Naive thymus-derived CD8-positive, alpha-beta T cell (primary cell): Measurements from ENCODE around the gene COA1. TPM values are rescaled to one million over a fixed set of nuclear protein-coding genes. Genes with fewer than 3 reads are reported as not detected.
"Not testable (repeated sequence)": the region's sequence is repeated elsewhere in the genome, so short reads cannot be mapped to it uniquely, and the experiment has no call there.

Experiments
- ATAC-seq, 2 donors: fragments of 150-1000 bp; cut with Tn5 transposase in 1 of 2; sonication (Bioruptor Pico), chemical (Tn5 transposase) in 1 of 2; 1 replicate in 1 of 2; 2 replicates in 1 of 2; pipeline ENCODE4 v1.10.0; 2021; ENCODE audit warnings: mild to moderate bottlenecking in 2 of 2, moderate library complexity in 2 of 2
- POLR2A ChIA-PET: fragments of 350-600 bp; sonication (Branson Sonifier 250); formaldehyde crosslinking; loops from one replicate; lab custom pipeline; 2021; ENCODE audit warnings: antibody characterized with exemption; lab: Charles Lee
- DNase-seq, 10 donors: peaks; one replicate each; pipeline versions ENCODE4 v3.0.0 to v3.0.0-alpha.2; 2020 to 2022
- H3K27ac Mint-ChIP-seq, 10 donors: one replicate each; pipeline ENCODE4 v1.8.0; 2020 to 2022; ENCODE audit warnings: mild to moderate bottlenecking in 10 of 10, mixed read lengths in 10 of 10, moderate library complexity in 4 of 10, inconsistent platforms in 1 of 10
- H3K27me3 Mint-ChIP-seq, 5 donors: one replicate each; pipeline ENCODE4 v1.8.0; 2021 to 2022; ENCODE audit warnings: mixed read lengths in 5 of 5
- H3K36me3 Mint-ChIP-seq, 3 donors: one replicate each; pipeline ENCODE4 v1.8.0; 2020 to 2022; ENCODE audit warnings: mixed read lengths in 3 of 3, mild to moderate bottlenecking in 2 of 3, inconsistent platforms in 1 of 3
- H3K4me1 Mint-ChIP-seq, 4 donors: one replicate each; pipeline ENCODE4 v1.8.0; 2021 to 2022; ENCODE audit warnings: mixed read lengths in 4 of 4
- H3K4me3 Mint-ChIP-seq, 10 donors: one replicate each; pipeline ENCODE4 v1.8.0; 2020 to 2022; ENCODE audit warnings: mild to moderate bottlenecking in 10 of 10, mixed read lengths in 10 of 10, moderate library complexity in 6 of 10, inconsistent platforms in 1 of 10
- H3K9me3 Mint-ChIP-seq, 9 donors: one replicate each; pipeline ENCODE4 v1.8.0; 2020 to 2022; ENCODE audit warnings: mixed read lengths in 9 of 9, mild to moderate bottlenecking in 3 of 9, inconsistent platforms in 1 of 9, moderate library complexity in 1 of 9
- polyA plus RNA-seq, 3 donors: library from polyadenylated mRNA; unstranded; fragments of 300-500 nt; fragmentation: Illumina TruSeq; gene quantifications; one replicate each; pipeline ENCODE4 v1.2.3, GENCODE V29; 2021
- total RNA-seq, 8 experiments: library from RNA in 2 of 8; stranded (reverse) in 2 of 8; gene quantifications; one replicate each; pipeline ENCODE4 v1.2.3 and lab custom pipeline; 2021 to 2026

The COA1 gene
- total and polyA plus RNA-seq, 5 experiments from 2014 or later: 102 to 219 (median 121) TPM

- Mint-ChIP-seq H3K4me3 (no peak overlapping the region), H3K4me1 (peaks cover 21 to 45% (median 40%) of the 10 kb centered on the region in 4 donors), H3K36me3 (peaks cover 0 to 25% (median 12%) of the 10 kb centered on the region in 3 donors), H3K27ac (peak overlapping the region in 1 of 10 donors; percentile 64), H3K27me3 (no peaks in the 10 kb centered on the region), H3K9me3 (peaks cover 0 to 3% (median 0%) of the 10 kb centered on the region in 9 donors)
- POLR2A ChIA-PET: interaction anchor here (1.5 kb wide), 1 partner anchor 129 kb away, joined by 4 read pairs; the partner anchor contains the start of gene STK17A
- DNase-seq (no peak), ATAC-seq (no peak)
Observed at GRCh38 chr7:43711503-43711902, 17.8 kb downstream of the COA1 start.

- POLR2A ChIA-PET, ATAC-seq, DNase-seq, H3K27ac Mint-ChIP-seq, H3K27me3 Mint-ChIP-seq, H3K4me3 Mint-ChIP-seq, H3K9me3 Mint-ChIP-seq: not testable (repeated sequence)
- peaks cover 23 to 51% (median 43%) of the 10 kb centered on the region in 4 donors for H3K4me1 Mint-ChIP-seq
- peaks cover 0 to 18% (median 13%) of the 10 kb centered on the region in 3 donors for H3K36me3 Mint-ChIP-seq
Observed at GRCh38 chr7:43708055-43708454, 21.3 kb downstream of the COA1 start.

GRCh38 chr7:43703573-43703972, 25.8 kb downstream of the COA1 start:
- POLR2A ChIA-PET: interaction anchor here (1.6 to 1.7 kb wide), 2 partner anchors 121 to 122 kb away, joined by 4 to 9 read pairs; partner anchors contain the start of gene STK17A

GRCh38 chr7:43702974-43703373, 26.3 kb downstream of the COA1 start:
- Mint-ChIP-seq H3K4me3 (no peak overlapping the region), H3K4me1 (peaks cover 23 to 56% (median 48%) of the 10 kb centered on the region in 4 donors)
- POLR2A ChIA-PET: interaction anchor here (1.4 kb wide), 1 partner anchor 120 kb away, joined by 6 read pairs; the partner anchor contains the start of gene STK17A

More at GRCh38 chr7:43703573-43703972, 25.8 kb downstream of the COA1 start:
- H3K36me3 Mint-ChIP-seq: peaks cover 0 to 13% (median 8%) of the 10 kb centered on the region in 3 donors
- ATAC-seq: no peak
- peaks cover 0 to 1% (median 0%) of the 10 kb centered on the region in 9 donors for H3K9me3 Mint-ChIP-seq
- no peak overlapping the region for H3K4me3 Mint-ChIP-seq
- no peaks in the 10 kb centered on the region for H3K27me3 Mint-ChIP-seq
- peak overlapping the region in 2 of 10 donors; percentile 20 to 48 for H3K27ac Mint-ChIP-seq
- peaks cover 25 to 53% (median 46%) of the 10 kb centered on the region in 4 donors for H3K4me1 Mint-ChIP-seq
- DNase-seq: no peak

GRCh38 chr7:43701929-43702328, 27.4 kb downstream of the COA1 start:
- H3K4me1 Mint-ChIP-seq: peaks cover 26 to 56% (median 52%) of the 10 kb centered on the region in 4 donors
- POLR2A ChIA-PET: interaction anchor here (1.4 kb wide), 1 partner anchor 119 kb away, joined by 6 read pairs; the partner anchor contains the start of gene STK17A
- ATAC-seq: no peak
- H3K36me3 Mint-ChIP-seq: peaks cover 0 to 9% (median 4%) of the 10 kb centered on the region in 3 donors
- H3K9me3 Mint-ChIP-seq: no peaks in the 10 kb centered on the region
- peak overlapping the region in 6 of 10 donors; percentile 4 to 81 (median 48) for H3K27ac Mint-ChIP-seq
- no peak for DNase-seq
- H3K27me3 Mint-ChIP-seq: no peaks in the 10 kb centered on the region
- H3K4me3 Mint-ChIP-seq: no peak overlapping the region

More at GRCh38 chr7:43702974-43703373, 26.3 kb downstream of the COA1 start:
- Mint-ChIP-seq H3K27ac (peak overlapping the region in 5 of 10 donors; percentile 10 to 52 (median 24)), H3K27me3 (no peaks in the 10 kb centered on the region), H3K9me3 (no peaks in the 10 kb centered on the region), H3K36me3 (peaks cover 0 to 13% (median 6%) of the 10 kb centered on the region in 3 donors)
- ATAC-seq (no peak), DNase-seq (no peak)

- POLR2A ChIA-PET: interaction anchor here (4.9 kb wide), 1 partner anchor 118 kb away, joined by 192 read pairs; the partner anchor contains the start of gene STK17A
- no peak overlapping the region for H3K4me3 Mint-ChIP-seq
- DNase-seq (no peak), ATAC-seq (no peak)
- no peaks in the 10 kb centered on the region for H3K9me3 Mint-ChIP-seq
- H3K27me3 Mint-ChIP-seq: no peaks in the 10 kb centered on the region
- peak overlapping the region in 7 of 10 donors; percentile 4 to 81 (median 40) for H3K27ac Mint-ChIP-seq
- peaks cover 0 to 8% (median 4%) of the 10 kb centered on the region in 3 donors for H3K36me3 Mint-ChIP-seq
- peaks cover 26 to 56% (median 51%) of the 10 kb centered on the region in 4 donors for H3K4me1 Mint-ChIP-seq
Observed at GRCh38 chr7:43701500-43701854, 27.8 kb downstream of the COA1 start.

GRCh38 chr7:43700646-43701499, 28.4 kb downstream of the COA1 start:
- no peak for DNase-seq
- H3K4me3 Mint-ChIP-seq: no peak overlapping the region
- H3K4me1 Mint-ChIP-seq: peaks cover 26 to 56% (median 50%) of the 10 kb centered on the region in 4 donors
- ATAC-seq: peak in 1 of 2 donors; percentile 46
- POLR2A ChIA-PET: interaction anchor here (0.8 to 4.9 kb wide), 8 partner anchors 28 to 117 kb away, joined by 3 to 192 read pairs (median 9); partner anchors contain the start of genes COA1 and STK17A
- H3K27ac Mint-ChIP-seq: peak overlapping the region in 5 of 10 donors; percentile 35 to 75 (median 40)
- no peaks in the 10 kb centered on the region for H3K9me3 Mint-ChIP-seq
- peaks cover 0 to 8% (median 4%) of the 10 kb centered on the region in 3 donors for H3K36me3 Mint-ChIP-seq
- no peaks in the 10 kb centered on the region for H3K27me3 Mint-ChIP-seq

GRCh38 chr7:43700059-43700501, 29.2 kb downstream of the COA1 start:
- DNase-seq (peak in 4 of 10 donors; percentile 7 to 78 (median 71)), ATAC-seq (peak; percentile 61 to 75)
- POLR2A ChIA-PET: interaction anchor here (0.5 to 4.9 kb wide), 19 partner anchors 26 to 768 kb away, joined by 3 to 192 read pairs (median 4); partner anchors contain the start of genes BLVRA, COA1, MRPL32 and PSMA2
- Mint-ChIP-seq H3K27ac (peak overlapping the region; percentile 54 to 88 (median 84)), H3K9me3 (no peaks in the 10 kb centered on the region), H3K27me3 (no peaks in the 10 kb centered on the region), H3K4me3 (peak overlapping the region; percentile 40 to 78 (median 58)), H3K4me1 (peaks cover 20 to 49% (median 42%) of the 10 kb centered on the region in 4 donors), H3K36me3 (peaks cover 0 to 8% (median 2%) of the 10 kb centered on the region in 3 donors)

- H3K4me3 Mint-ChIP-seq: peak overlapping the region in 8 of 10 donors; percentile 24 to 78 (median 58)
- no peak for ATAC-seq
- peaks cover 14 to 39% (median 31%) of the 10 kb centered on the region in 4 donors for H3K4me1 Mint-ChIP-seq
Observed at GRCh38 chr7:43698460-43699255, 30.7 kb downstream of the COA1 start.

GRCh38 chr7:43697690-43698089, 31.6 kb downstream of the COA1 start:
- Mint-ChIP-seq H3K36me3 (no peaks in the 10 kb centered on the region), H3K9me3 (no peaks in the 10 kb centered on the region), H3K4me3 (peak overlapping the region in 8 of 10 donors; percentile 19 to 68 (median 55)), H3K27me3 (no peaks in the 10 kb centered on the region), H3K27ac (peak overlapping the region in 9 of 10 donors; percentile 45 to 88 (median 74)), H3K4me1 (peaks cover 14 to 34% (median 30%) of the 10 kb centered on the region in 4 donors)
- no peak for DNase-seq
- peak in 1 of 2 donors; percentile 52 for ATAC-seq
- POLR2A ChIA-PET: interaction anchor here (0.6 to 4.9 kb wide), 8 partner anchors 9 to 114 kb away, joined by 3 to 192 read pairs (median 10); partner anchors contain the start of gene STK17A

More at GRCh38 chr7:43698460-43699255, 30.7 kb downstream of the COA1 start:
- Mint-ChIP-seq H3K36me3 (no peaks in the 10 kb centered on the region), H3K9me3 (no peaks in the 10 kb centered on the region), H3K27ac (peak overlapping the region in 9 of 10 donors; percentile 54 to 88 (median 85)), H3K27me3 (no peaks in the 10 kb centered on the region)
- DNase-seq: no peak
- POLR2A ChIA-PET: interaction anchor here (0.9 to 4.9 kb wide), 13 partner anchors 10 to 115 kb away, joined by 3 to 192 read pairs (median 4); partner anchors contain the start of gene STK17A

- ATAC-seq (no peak), DNase-seq (no peak)
- Mint-ChIP-seq H3K4me1 (peaks cover 18 to 34% (median 29%) of the 10 kb centered on the region in 4 donors), H3K27me3 (no peaks in the 10 kb centered on the region), H3K27ac (no peak overlapping the region), H3K36me3 (no peaks in the 10 kb centered on the region), H3K4me3 (no peak overlapping the region), H3K9me3 (no peaks in the 10 kb centered on the region)
- POLR2A ChIA-PET: interaction anchor here (1.6 kb wide), 1 partner anchor 49 kb away, joined by 6 read pairs; no protein-coding TSS in a partner anchor
Observed at GRCh38 chr7:43695365-43695764, 34.0 kb downstream of the COA1 start.
